GM12873 (cell line): ENCODE measurements around the gene LINC00237.

Experiments used
- CTCF ChIP-seq: IDR thresholded peaks from 2 replicates; pipeline ENCODE4 v1.5.1; 2012; ENCODE audit warnings: low read depth, mild to moderate bottlenecking, moderate library complexity, low read length, control low read depth; ENCODE audit not compliant: insufficient read depth; ENCODE audit errors: missing control alignments

The LINC00237 gene

GRCh38 chr20:21106171-21107017, at the start of gene LINC00237:
TSS of gene LINC00237 (minus strand) at chr20:21106358.
- no peak for TF ChIP-seq CTCF

- no peak for TF ChIP-seq CTCF
These were observed 49.1 kb upstream of the LINC00237 start for GRCh38 chr20:21155268-21155667.

DNA sequence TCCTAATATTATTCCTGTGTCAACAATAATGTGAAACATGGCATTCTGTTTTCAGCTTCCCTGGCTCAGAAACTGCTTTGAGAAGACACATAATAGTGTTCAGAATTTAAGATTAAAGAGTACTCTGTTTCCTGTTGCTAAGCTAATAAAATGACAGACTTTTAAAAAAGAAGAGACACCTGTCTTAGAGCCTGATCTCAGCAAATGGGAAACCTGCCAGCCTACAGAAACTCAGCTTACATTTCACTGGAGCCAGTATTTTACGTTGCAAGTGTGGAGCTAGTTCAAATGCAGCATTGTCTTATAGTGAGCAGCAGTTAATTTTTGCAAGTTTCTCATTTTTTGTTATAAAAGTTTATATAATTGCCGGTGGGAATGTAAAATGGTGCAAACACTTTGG, 48.5 kb upstream of the LINC00237 start:
- TF ChIP-seq CTCF: no peak

- no peak for TF ChIP-seq CTCF
These were observed 45.6 kb upstream of the LINC00237 start for GRCh38 chr20:21151791-21152190.

GRCh38 chr20:21149344-21149743, 43.2 kb upstream of the LINC00237 start:
- no peak for TF ChIP-seq CTCF

DNA sequence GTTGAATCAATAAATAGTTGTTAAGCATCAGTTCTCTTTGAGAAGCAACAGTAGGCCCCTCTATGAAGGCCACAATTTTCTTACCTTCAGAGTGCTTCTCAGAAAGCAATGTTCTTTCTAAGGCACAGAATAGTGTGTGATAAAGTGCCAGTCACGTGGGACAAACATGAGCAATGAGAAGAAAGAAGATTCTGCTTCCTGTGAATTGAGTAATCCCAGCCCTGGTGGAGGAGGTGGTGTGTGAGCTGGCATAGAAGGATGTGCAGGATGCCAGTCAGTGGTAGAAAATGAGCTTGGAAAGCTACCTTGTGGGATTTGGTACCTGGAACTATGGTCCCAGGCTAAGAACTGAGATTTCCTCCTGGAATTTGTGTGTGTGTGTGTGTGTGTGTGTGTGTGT, 41.4 kb upstream of the LINC00237 start:
- no peak for TF ChIP-seq CTCF

- no peak for TF ChIP-seq CTCF
These were observed 40.1 kb upstream of the LINC00237 start for GRCh38 chr20:21146215-21146614.

GRCh38 chr20:21145424-21145823, 39.3 kb upstream of the LINC00237 start:
- no peak for TF ChIP-seq CTCF
